ENCODE results near the gene RAMP3. TPM values are rescaled to one million over a fixed set of nuclear protein-coding genes. Genes with fewer than 3 reads are reported as not detected.

Gene RAMP3
- total and polyA plus RNA-seq, 9 of the 15 experiments (the other 6 are each of a cell fraction or from before 2014, with no cell fraction given): not detected

GRCh38 chr7:45156516-45157272 is 897 bp upstream of the RAMP3 start:
- no peak for FAIRE-seq
- TF ChIP-seq POLR2G (IDR thresholded peaks at IDR 0.05; ENCODE audit: low read depth, low read length): no peak
- no peak for TF ChIP-seq THRAP3 (IDR thresholded peaks at IDR 0.05; ENCODE audit: borderline replicate concordance)
- TF ChIP-seq C11orf30 (IDR thresholded peaks at IDR 0.05; ENCODE audit: low read depth): no peak
- TF ChIP-seq JUN (IDR thresholded peaks at IDR 0.05; ENCODE audit: borderline replicate concordance, low read depth, low read length): no peak
- TF ChIP-seq JUN (CRISPR knock-in tag; IDR thresholded peaks at IDR 0.05; ENCODE audit: borderline replicate concordance): no peak
- TF ChIP-seq HES1 (IDR thresholded peaks at IDR 0.05; ENCODE audit: low read depth): no peak
- no peak for TF ChIP-seq NCOA6 (IDR thresholded peaks at IDR 0.05)
- no peak for TF ChIP-seq SAFB (IDR thresholded peaks at IDR 0.05; ENCODE audit: borderline replicate concordance, low read depth, low read length)
- TF ChIP-seq DMBX1 (CRISPR knock-in tag; IDR thresholded peaks at IDR 0.05; ENCODE audit: borderline replicate concordance): no peak
- TF ChIP-seq ZNF354B (CRISPR knock-in tag; IDR thresholded peaks at IDR 0.05): no peak
- TF ChIP-seq ATF2 (CRISPR knock-in tag; IDR thresholded peaks at IDR 0.05): no peak
- TF ChIP-seq EZH2 (IDR thresholded peaks at IDR 0.05; ENCODE audit: borderline replicate concordance, low read depth, low read length): no peak
- TF ChIP-seq NR0B1 (IDR thresholded peaks at IDR 0.05; ENCODE audit: partially characterized antibody): no peak
- no peak for TF ChIP-seq CBX8 (IDR thresholded peaks at IDR 0.05; ENCODE audit: borderline replicate concordance, extremely low read depth, low read depth, low read length, poor library complexity, severe bottlenecking)
- TF ChIP-seq NUFIP1 (IDR thresholded peaks at IDR 0.05; ENCODE audit: partially characterized antibody): no peak

More at GRCh38 chr7:45156516-45157272, 897 bp upstream of the RAMP3 start:
- H3K9me1 ChIP-seq (ENCODE audit: control insufficient read depth, insufficient read depth, low read length): no peaks in the 10 kb centered on the region
- no peak for ATAC-seq
- H4K20me1 ChIP-seq (replicated peaks; ENCODE audit: control insufficient read depth, insufficient read depth, low read length): no peaks in the 10 kb centered on the region
- H3K79me2 ChIP-seq (ENCODE audit: control insufficient read depth, insufficient read depth, low read length): no peaks in the 10 kb centered on the region
- intact Hi-C loops (cut with micrococcal nuclease) (no loop called here), in situ Hi-C loops (cut with MboI) (loop anchor here (25.0 kb wide), 1 partner anchor 706 kb away; the partner anchor contains the start of gene CCDC201)
- BruUV-seq (replicated peaks): no TSS peak
- no peaks in the 10 kb centered on the region for H3K36me3 ChIP-seq (ENCODE audit: control insufficient read depth, insufficient read depth, low read length)
- no peak overlapping the region for H3K9ac ChIP-seq (ENCODE audit: insufficient read depth in 1 of 2, low read depth in 2 of 2, low read length in 2 of 2)
- H2AFZ ChIP-seq (ENCODE audit: low read depth, low read length): no peak overlapping the region
- ChIA-PET POLR2A (no interaction called here), CTCF (ENCODE audit: low intra/inter-chr PET ratio) (interaction anchor here (3.7 kb wide), 1 partner anchor 104 kb away, joined by 56 read pairs; no protein-coding TSS in a partner anchor)
- H3K27me3 ChIP-seq (ENCODE audit: control insufficient read depth in 2 of 2, insufficient read depth in 2 of 2, low read length in 2 of 2): peaks cover 23 to 46% of the 10 kb centered on the region in 2 experiments; a peak in 4 of 5 replicates
- H3K4me3 ChIP-seq: no peak overlapping the region
- no peaks in the 10 kb centered on the region for H3K9me3 ChIP-seq (replicated peaks; ENCODE audit: control insufficient read depth, insufficient read depth, low read depth, low read length)
- 12% methylated on average over 7 of the region's 8 CpGs for WGBS (ENCODE audit: insufficient coverage, low coverage, missing lambda C conversion rate)
- H3K4me2 ChIP-seq (ENCODE audit: insufficient read depth, low read length): no peak overlapping the region
- H3K4me1 ChIP-seq (replicated peaks in 1 of 2; ENCODE audit: control insufficient read depth in 2 of 2, insufficient read depth in 2 of 2, low read length in 2 of 2): peaks cover 4 to 11% of the 10 kb centered on the region in 2 experiments; a peak in 2 of 5 replicates
- H3K27ac ChIP-seq (ENCODE audit: extremely low read depth, low read depth, low read length): no peak overlapping the region
- DNase-seq (ENCODE audit: extremely low read depth in 1 of 4, low spot score in 3 of 4): no peak
